Occipital lobe (tissue), 2 donors: ENCODE data around the gene LSP1. TPM values are rescaled to one million over a fixed set of nuclear protein-coding genes. Genes with fewer than 3 reads are reported as not detected.

Experiments
- DNase-seq: peaks from one replicate; lab custom pipeline; 2025; lab: John Stamatoyannopoulos, UW
- total RNA-seq: library from RNA; depleted of rRNA; stranded (reverse); fragments of >200 nt; gene quantifications from one replicate; pipeline ENCODE4 v1.2.3, GENCODE V29; 2014

The LSP1 gene
- total RNA-seq, 1 donor from 2014 or later = 0.47 TPM

DNA sequence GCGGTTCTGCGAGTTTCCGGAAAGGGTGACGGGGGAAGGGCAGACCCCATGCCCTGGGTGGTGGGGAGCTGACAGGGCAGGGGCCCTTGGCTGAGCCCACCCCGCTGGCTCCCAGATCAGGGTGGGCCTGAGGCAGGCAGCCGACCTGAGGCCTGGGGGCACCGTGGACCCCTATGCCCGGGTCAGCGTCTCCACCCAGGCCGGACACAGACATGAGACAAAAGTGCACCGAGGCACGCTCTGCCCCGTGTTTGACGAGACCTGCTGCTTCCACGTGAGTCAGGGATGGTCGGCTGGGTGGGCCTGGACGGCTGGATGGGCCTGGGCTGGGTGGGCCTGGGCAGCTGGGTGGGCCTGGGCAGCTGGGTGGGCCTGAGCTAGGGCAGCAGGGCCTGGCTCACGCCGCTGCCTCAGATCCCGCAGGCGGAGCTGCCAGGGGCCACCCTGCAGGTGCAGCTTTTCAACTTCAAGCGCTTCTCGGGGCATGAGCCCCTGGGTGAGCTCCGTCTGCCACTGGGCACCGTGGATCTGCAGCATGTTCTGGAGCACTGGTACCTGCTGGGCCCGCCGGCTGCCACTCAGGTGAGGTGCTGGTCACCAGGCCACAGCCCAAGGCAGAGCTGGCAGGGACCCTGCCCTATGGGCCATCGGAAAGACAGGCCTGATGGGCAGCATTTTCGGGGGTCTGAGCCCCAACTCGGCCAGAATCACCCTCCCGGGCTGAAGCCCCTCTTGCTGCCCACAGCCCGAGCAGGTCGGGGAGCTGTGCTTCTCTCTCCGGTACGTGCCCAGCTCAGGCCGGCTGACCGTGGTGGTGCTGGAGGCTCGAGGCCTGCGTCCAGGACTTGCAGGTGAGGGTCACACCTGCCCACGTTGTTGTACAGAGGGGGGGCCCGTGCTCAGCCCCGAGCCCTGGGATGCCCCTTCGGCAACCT is 16.6 kb upstream of the LSP1 start:
- DNase-seq = no peak

DNA sequence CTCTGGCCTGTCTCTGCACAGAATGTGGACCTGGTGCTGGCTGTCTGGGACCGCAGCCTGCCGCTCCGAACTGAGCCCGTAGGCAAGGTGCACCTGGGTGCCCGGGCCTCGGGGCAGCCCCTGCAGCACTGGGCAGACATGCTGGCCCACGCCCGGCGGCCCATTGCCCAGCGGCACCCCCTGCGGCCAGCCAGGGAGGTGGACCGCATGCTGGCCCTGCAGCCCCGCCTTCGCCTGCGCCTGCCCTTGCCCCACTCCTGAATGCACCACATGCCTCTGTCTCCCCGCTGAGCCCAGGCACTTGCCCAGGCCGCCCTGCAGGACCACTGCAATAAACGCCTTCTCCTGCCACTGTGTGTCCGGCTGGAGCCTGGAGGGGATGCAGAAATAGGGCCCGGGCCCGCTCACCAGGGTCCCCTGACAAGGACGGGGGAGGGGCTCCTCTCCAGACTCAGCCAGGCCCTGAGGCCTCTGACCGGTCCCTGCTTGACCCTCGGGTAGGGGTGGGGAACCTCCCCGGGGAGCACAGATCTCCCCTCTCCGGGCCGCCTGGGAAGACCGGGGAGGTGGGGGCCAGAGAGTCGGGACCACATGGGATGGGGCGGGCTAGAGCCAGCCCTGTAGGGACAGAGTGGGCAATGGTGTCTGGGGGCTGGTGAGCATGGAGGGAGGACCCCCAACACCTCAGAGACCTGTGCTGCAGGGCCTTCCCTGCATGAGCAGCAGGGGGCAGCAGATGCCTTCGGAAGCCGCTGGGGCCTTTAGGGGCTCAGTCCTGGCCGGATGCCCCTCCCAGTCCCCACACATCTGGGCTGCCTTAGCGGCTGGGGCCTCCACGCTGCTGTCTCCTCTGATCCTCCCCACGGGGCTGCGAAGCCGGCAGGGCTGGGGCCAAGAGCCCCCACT is 15.5 kb upstream of the LSP1 start:
- no peak for DNase-seq

DNA sequence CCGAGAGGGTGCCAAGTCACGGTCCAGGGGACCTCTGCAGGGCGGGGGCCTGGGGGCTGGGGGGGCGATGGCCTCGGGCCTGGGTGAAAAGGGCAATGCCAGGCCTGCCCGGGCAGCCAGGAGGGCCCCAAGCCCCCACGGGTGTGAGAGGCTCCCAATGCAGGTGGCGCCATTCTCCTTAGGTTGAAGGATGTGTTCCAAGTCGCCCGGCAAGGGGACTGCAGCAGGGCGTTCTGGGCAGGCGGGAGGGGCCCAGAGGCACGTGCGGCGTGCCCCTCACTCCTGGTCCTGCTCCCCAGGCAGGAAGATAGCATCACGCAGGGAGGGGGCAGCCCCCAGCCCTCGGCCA is 14.8 kb upstream of the LSP1 start:
- DNase-seq = no peak

DNA sequence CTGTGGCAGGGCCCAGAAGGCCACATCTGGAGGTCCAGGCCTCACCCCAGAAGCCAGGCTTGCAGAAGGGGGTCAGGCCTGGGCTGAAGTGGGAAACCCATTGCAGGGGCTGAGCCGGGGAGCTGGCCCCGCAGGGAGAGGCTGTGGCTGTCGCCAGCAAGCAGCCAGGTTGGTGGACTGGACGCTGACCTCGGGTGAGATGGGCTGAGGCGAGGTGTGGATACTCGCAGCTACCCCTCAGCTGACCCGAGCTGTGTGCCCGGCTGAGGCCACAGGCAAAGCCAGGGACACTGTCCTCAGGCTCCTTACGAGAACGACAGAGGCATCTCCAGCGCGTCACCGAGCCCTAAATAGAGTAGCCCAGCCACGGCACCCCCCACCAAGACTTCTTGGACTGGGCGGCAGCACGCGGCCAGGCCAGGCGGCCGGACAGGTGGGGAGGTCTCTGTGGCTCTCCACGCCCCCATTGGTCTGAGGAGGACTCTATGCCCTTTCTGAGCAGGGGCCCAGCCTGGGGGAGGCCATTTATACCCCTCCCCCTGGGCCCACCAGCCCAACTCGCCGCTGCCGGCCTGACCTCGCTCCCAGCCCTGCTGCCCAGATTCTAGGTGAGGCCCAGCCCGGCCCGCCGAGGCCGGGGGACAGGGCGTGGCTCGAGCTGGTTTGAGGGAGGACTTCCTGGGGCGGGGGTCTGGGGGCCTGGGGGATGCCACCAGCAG is 14.3 kb upstream of the LSP1 start, which contains the start of gene TNNI2:
Gene TNNI2, plus strand, starts transcription at position 556 of the 719 bp plus-strand sequence. CDS start 716 bp downstream, outside the sequence.
- DNase-seq = no peak

DNA sequence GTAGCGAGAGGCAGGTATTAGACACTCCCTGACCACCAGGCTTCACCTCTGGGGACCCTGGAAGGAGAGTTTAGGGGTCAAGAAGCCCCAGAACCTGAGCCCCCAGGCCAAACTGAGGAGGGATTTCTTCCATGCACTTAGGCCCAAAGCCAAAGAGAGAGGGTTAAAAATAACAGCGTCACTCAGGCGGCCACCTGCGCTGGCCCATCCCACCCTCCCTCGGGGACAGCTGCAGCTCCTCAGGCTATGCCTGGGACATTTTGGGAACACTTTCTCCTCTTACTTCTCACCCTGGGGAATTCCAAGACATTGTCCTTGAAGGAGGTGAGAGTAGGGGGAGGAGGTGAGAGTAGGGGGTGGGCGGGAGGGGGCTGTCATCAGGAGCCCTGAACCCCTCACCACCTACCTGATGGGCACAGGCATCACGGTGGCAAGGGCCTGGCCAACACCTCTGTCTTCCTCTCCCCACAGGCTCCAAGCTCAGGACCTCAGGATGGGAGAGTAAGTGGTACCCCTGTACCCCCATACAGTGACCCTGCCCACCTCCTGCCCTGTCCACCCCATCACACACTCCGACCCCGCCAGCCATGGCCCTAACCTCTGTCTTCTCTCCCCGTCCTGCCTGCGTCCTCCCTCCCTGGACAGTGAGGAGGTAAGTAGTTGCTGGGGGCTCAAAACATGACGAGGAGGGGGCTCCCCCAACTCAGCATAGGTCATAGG is 13.5 kb upstream of the LSP1 start:
- no peak for DNase-seq

DNA sequence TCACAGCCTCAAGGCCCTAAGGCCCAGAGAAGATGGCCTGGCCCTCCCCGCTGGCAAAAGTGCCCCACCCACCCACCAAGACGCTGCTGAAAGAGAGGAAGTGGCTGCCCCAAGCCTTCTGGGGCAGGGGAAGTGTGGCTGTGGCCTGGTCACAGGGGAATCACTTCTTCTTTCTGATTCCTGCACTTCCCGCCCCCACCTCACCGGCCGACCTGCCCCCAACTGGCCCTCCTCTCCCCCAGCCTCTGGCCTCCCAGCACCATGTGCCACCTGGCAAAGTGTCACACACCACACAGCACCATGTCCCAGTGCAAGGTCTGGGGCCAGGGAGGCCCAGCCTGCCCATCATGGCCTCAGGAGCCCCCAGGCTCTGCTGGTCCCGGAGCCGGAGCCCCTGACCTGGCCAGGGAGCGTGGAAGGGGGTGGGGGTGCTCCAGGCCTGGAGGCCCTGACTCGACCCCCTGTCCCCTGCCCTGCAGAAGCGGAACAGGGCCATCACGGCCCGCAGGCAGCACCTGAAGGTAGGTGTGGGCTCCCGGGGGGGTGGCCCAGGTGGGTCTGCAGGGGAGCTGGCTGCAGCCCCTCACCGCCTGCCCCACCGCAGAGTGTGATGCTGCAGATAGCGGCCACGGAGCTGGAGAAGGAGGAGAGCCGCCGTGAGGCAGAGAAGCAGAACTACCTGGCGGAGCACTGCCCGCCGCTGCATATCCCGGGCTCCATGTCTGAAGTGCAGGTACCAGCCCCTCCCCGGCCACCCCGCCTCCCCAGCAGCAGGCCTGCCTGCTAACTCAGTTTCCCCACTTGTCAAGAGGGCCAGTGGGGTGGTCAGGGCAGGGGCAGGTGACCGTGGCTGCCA is 12.7 kb upstream of the LSP1 start:
- no peak for DNase-seq

DNA sequence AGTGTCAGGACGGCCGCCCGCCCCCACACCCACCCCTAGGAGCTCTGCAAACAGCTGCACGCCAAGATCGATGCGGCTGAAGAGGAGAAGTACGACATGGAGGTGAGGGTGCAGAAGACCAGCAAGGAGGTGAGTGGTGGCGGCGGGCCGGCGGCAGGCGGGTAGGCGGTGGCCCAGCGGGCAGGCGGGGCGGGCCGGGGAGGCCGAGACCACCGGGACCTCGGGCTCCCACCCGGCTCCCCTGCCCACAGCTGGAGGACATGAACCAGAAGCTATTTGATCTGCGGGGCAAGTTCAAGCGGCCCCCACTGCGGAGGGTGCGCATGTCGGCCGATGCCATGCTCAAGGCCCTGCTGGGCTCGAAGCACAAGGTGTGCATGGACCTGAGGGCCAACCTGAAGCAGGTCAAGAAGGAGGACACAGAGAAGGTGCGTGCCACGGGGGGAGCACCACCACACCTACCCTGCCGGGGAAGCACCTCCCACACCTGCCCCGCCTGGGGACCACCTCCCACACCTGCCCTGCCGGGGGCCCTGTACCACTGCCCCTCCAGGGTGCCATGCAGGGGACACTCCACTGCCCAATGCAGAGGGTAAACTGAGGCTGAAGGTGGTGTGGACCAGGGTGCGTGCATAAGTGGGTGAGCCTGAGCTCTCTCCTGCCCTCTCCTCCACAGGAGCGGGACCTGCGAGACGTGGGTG is 12.0 kb upstream of the LSP1 start:
- no peak for DNase-seq

DNA sequence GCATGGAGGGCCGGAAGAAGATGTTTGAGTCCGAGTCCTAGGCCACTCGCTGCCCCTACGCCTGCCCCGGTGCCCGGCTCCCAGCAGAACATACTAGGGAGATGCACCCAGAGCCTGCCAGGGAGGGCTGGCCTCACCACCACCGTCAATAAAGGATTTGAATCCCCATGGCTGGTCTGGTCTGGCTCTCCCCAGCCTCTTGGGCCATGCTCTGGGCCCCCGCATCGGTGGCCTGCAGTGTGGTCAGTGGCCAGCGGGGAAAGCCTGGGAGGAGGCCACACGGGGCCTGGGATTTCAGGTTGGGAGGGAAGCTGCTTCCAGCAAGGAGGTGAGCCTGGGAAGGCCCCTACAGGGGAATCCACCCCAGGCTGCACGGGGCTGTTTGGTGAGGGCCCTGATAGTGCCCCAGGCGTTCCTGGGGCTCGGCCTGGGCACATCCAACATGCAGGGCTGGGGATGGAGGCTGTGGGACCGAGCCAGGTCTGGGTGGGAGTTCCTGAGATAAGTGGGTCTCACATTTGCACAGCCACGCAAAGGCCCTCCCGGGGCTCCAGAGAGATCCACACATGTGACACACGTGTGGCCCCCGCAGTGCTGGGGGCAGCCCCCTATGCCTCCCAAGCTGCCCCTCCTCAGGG is 11.3 kb upstream of the LSP1 start:
- DNase-seq = no peak

DNA sequence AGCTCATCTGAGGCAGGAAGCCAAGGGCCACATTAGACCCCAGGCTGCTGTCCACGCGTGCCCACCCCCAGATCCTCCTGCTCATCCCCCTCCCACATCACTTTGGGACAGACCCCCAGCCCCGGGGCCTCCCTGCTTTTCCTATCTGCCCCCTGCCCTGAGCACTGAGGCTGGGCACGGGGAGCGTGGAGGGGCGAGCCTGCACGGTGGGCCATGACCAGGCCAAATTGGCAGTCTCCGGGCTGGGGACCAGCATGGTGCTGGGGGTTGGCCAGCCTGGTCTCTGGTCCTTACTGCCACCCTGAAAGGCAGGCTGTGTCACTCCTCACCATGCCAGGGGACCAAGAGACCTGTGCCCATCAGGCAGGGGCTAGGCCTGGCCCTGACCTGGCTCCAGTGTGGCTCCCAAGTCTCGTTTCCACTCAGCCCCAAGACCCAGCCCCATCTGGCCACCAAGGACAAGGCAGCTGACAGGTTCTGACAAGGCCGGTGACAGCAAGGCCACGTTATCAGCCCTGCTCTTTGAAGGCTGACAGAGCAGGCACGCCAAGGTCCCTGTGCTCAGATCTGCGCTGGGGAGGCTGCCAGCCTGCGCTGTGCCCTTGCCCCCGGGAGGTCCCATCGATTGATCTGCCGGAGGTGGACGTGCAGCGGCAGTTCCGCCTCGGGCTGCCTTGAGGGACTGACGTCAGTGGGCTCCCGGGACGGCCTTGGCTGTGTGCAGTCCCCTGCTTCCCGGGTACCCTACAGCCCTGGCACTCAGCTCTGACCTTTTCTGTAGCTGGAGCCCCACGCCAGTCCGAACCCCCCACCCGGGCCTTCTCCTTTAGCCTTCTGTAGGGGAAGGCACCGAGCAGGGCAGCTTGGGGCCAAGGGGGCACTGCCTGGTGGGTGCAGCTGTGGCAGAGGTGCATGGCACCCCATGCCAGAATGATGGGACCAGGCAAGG is 10.5 kb upstream of the LSP1 start:
- no peak for DNase-seq

DNA sequence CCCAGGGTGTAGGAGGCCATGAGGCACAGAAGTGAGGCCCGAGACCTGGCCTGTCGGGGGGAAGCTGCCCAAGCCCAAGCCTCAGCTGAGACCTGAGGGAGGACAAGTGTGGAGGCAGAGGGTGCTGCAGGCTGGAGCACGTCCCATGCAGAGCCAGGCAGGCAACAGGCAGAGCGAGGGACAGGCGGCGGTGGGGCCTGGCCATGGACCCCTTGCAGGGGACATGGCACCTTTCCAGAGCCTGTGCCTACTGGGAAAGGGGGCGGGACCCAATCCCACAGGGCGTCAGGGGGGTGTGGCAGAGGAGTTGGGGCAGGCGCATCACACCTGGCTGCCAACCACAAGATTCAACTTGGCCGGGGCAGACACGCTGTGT is 9.8 kb upstream of the LSP1 start:
- no peak for DNase-seq

DNA sequence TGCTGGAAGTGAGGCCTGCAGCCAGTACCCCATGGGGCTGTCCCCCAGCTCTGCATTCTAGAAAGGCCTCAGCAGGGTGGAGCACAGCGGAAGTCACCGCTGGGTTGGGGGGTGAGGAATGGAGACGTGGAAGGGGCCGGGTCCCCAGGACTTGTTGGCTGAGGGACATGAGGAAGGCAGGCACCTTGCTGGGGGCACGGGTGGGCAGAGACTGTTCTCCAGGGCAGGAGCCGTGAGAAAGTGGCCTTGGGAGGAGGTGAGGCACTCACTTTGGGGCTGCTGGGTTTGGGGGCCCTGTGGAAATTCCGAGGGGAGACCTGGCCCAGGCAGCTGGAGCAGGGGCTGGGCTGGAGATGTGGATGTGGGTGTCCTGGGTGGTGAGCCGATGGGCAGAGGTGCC is 9.1 kb upstream of the LSP1 start:
- no peak for DNase-seq

DNA sequence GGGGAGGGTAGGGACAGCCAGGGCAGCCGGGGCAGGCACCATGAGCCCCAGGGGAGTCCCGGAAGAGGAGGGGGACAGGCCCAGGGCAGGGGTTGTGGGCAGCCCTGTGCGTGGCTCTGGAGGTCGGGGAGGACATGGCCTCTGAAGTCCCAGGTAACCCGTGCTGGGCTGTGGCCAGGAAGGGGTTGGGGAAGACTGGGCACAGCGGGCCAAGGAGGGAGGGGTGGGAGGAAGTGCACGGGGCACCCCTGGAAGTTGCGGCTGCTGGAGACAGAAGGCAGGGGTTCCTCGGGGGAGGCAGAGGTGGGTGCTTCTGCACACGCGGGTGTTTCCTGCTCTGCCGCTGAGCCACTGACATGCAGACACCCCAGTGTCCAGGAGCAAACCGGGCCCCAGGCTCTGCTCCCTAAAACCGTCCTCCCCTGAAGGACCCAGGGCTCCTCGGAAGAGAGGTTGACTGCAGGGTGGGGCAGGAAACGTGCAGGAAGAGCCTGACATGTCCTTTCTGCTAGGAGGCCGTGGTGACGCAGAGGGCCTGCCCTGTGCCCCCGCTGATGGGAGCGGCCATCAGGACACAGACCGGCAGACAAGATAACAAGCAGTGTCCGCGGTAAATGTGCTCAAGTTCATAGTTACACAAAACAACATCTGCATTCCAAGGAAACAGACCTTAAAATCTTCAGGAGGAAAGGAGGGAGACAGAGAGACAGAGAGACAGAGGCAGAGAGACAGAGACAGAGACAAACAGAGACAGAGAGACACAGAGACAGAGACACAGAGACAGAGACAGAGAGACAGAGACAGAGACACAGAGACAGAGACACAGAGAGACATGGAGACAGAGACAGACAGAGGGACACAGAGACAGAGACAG is 8.4 kb upstream of the LSP1 start:
- no peak for DNase-seq

DNA sequence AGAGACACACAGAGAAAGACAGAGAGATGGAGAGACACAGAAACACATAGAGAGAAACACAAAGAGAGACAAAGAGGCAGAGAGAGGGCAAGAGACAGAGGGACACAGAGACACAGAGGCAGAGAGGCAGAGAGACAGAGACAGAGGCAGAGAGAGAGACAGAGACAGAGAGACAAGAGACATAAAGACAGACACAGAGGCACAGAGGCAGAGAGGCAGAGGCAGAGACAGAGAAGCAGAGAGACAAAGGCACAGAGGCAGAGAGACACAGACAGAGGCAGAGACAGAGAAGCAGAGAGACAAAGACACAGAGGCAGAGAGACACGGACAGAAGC is 7.8 kb upstream of the LSP1 start:
- DNase-seq = no peak

DNA sequence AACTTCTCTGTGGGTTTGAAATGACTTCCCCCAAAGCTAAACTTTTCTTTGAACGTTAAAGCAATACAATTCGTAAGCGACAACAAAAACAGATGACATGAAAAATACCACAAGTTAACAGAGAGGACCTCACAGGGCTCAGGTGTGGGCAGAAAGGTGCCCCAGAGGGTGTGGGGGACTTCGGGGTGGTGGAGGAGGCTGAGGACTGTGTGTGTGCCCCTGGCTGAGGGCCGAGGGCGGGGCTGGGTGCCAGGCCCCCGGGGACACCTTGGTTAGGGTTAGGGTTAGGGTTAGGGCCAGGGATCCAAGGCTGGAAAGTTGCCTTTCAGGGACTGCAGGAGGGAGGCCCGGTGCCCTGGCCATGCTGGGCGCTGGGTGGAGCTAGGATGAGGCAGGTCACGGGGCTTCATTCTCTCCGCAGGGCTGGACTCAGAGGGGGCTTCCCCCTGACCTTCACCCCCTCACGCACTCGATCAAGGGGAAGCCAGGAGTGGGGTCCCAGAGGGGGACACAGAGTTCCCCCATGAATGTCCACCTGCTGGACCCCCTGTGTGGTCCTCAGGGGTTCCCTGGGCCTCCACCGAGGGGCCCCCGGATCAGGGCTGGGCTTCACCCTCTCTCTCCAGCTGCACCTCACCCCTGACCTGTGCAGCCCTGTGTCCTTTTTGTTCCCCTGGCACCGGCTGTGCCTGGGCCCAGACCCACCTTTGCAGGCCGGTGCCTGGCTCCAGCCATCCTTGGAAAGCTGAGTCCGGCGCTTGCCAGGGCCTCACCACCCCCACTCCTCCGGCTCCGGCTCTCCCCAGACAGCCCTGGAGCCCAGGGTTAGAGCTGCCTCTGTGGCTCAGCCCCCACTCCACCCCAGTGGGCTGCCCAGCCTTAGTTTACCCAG is 7.1 kb upstream of the LSP1 start:
- no peak for DNase-seq

DNA sequence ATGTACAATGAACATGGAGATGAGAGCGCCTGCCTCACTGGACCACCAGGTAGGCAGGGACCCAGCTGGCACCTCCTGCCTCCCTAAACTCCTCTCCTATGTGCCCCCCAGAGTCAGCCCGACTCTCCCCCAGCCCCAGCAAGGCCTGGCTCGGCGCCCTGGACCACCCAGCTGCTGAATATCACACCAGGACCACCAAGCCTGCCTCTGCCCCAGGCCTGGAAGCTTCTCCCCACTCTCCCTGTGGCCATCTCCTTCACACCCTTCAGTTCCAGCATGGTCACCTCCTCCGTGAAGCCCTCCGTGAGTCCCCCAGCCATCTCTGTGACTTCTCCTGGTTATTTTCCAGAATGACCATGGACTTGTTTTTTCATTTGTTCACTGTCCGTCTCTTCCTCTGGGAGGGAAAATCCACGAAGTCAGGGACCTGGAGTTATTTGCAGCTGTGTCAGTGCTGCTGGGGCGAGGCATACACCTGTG is 6.4 kb upstream of the LSP1 start:
- DNase-seq = no peak
